GM21447 (cell line): Measurements from ENCODE around the gene CYP27C1.
"Not testable (repeated sequence)": the region's sequence is repeated elsewhere in the genome, so short reads cannot be mapped to it uniquely, and the experiment has no call there.

Experiments used
- ATAC-seq: cut with Tn5 transposase; IDR thresholded peaks from one replicate; pipeline ENCODE4 v1.9.1; 2021; ENCODE audit not compliant: unreplicated experiment

CYP27C1 gene, protein sequence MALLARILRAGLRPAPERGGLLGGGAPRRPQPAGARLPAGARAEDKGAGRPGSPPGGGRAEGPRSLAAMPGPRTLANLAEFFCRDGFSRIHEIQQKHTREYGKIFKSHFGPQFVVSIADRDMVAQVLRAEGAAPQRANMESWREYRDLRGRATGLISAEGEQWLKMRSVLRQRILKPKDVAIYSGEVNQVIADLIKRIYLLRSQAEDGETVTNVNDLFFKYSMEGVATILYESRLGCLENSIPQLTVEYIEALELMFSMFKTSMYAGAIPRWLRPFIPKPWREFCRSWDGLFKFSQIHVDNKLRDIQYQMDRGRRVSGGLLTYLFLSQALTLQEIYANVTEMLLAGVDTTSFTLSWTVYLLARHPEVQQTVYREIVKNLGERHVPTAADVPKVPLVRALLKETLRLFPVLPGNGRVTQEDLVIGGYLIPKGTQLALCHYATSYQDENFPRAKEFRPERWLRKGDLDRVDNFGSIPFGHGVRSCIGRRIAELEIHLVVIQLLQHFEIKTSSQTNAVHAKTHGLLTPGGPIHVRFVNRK

DNA sequence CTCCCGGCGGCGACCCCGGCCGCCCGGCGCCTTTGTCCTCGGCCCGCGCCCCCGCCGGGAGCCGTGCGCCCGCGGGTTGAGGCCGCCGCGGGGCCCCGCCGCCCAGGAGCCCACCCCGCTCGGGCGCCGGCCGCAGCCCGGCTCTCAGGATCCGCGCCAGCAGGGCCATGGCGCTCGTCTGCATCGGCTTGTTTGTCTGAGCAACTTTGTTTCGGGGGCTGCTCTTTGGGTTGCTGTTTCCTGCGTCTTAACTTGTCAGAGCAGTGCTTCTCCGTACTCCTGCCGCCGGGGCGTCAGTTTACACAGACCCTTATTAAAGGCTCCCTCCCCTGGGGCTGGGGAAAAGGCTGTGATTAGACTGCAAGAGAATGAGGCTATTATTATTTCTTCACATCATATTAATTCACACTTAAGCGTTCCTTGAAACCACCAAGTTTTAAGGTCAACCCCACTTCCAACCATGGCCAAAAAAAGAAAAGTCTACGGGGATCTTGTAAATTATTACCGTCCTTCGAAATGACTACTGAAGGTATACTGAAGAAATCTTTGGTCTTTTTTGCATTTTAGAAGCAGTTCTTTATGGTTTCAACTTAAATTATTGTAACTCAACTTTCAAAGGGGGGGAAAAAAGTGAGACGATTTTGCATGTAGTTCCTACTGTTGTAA, at the start of gene CYP27C1:
Gene CYP27C1 (minus strand): TSS at position 198 of the 666 bp plus-strand sequence. CDS start 29 bp downstream, at position 169.
- ATAC-seq, result no peak

DNA sequence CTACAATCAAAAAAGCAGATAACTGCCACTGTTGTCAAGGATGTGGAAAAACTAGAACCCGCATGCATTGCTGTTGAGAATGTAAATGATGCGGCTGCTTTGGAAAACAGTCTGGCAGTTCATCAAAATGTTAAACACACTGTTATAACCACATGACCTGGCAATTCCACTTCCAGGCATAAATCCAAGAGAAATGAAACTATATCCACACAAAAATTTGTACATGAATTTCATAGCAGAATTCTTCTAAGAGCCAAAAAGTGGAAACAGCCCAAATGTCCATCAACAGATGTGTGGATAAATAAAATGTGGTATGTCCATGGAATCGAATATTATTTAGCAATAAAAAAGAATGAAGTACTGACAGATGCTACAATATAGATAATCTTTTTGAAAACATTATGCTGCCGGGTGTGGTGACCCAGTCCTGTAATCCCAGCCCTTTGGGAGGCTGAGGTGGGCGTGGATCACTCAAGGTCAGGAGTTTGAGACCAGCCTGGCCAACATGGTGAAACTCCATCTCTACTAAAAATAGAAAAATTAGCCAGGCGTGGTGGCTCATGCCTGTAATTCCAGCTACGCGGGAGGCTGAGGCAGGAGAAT, 41.8 kb upstream of the CYP27C1 start:
- no peak for ATAC-seq

DNA sequence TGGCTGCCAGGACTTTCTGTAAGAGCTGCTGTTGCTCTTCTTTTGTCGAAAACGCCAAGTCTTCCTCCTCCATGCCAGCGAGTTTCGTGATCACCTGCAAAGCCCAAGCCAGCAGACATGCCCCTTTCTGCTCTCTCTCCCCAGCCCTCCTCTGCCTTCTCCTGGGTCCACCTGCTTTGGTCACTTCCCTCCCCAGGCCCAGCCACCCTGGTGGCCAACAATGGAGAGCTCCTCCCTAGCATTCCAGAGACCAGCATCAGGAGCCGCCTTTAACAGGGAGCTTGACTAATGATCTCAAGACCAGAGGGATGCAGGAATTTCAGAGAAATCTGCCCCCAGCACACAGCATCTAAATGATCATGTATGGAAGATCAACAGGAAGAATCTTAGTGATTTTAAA, 39.3 kb upstream of the CYP27C1 start:
- no peak for ATAC-seq

DNA sequence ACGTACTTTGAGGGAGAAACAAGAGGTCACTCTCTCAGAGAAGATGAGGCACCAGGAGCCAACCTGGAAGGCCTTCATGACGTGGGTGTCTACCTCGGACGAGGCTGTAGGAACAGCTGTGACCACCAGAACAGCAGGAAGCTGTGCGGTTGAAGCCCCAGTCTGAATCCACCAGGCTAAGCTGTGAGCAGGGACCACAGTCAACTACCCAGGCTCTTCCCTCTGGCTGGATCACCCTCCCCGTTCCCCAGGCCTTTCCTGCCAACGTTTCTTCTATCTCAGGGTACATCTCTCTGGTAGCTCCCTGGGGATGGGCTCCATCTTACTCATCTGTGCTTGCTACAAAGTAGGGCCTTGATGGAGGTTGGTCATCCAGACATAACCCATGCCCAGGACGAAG, 36.8 kb upstream of the CYP27C1 start:
- ATAC-seq, result no peak

DNA sequence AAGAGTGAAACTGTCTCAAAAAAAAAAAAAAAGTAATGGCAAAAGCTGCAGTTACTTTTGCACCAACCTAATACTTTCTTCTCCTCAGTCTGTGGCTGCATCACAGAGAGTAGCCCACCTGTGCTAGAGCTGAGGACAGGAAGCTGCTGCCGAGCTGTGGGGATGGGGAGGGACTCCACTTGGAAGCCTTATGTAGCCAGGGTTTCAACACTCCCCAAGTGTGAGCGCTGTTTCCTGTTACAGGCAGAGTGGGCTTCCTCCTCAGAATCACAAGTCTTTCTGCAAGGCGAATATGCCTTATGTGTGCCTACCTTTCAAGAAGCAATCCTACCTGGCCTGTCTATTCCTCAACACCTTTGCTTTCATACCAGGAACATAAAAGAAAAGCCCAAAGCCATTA, 36.3 kb upstream of the CYP27C1 start:
- no peak for ATAC-seq

DNA sequence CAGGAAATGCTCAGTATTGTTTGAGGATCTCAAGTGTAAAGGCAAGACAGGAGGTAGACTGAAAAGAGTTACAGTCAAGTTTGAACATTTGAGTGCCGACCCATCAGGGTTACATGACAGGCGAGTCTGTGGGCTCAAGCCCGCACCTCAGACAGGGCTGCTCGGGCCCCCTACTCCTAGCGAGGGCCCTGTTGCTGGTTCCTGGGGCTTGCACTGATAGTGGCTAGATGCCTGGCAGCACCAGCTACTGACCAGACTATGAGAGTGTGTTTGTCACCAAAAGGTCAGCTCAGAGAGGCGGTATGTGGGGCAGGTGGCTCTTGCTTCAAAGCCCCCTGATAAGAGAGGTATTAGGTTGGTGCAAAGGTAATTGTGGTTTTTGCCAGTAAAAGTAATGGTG, 35.6 kb upstream of the CYP27C1 start:
- ATAC-seq, result no peak

DNA sequence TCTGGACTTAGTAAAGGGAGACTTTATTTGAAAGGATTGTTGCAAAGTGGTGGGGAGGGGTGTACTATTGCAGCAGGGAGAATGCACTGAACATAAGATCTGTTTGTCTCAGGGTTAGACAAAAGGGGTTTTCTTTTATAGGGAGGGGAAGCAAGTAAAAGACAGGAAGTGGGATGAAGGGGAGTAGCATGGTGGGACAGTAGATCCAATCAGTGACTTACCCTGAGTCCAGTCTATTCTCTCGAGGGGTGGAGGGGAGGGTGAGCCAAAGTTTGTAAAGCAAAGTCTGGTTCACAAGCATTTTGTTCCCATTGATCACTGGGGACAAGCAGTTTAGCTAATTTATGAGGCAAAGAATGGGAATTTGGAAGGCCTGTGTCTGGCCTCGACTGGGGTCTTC, 35.0 kb upstream of the CYP27C1 start:
- ATAC-seq, result no peak

DNA sequence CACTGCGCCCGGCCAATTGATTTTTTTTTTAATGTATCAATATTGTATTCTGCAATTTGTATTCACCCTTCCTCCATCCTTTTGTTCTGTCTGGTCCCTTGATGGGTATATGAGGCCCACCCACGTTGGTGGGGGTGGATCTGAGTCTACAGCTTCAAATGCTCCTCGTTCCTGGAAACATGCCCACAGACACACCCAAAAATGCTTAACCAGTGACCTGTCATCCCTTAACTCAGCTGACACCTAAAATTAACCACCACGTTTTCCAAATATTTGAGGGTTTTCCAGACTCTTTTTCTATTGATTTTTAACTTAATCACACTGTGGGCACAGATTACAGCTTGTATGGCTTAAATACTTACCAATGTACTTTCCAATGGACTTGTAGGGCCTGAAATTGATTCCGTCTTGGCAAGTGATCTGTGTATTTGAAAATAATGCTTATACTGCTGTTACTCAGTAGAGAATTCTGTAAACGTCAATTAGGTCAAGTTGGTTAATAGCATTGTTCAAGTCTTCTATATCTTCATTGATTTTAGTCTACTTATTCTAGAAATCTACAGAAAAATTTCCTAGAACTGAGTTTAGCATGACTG, 34.4 kb upstream of the CYP27C1 start:
- no peak for ATAC-seq

DNA sequence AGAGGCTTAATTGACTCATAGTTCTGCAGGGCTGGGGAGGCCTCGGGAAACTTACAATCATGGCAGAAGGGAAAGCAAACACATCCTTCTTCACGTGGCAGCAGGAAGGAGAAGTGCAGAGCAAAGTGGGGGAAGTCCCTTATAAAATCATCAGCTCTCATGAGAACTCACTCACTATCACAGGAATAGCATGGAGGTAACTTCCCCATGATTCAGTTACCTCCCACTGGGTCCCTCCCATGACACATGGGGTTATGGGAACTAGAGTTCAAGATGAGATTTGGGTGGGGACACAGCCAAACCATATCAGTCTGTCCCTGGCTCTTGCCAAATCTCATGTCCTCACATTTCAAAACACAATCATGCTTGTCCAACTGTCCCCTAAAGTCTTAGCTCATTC, 21.1 kb upstream of the CYP27C1 start:
- not testable (repeated sequence) for ATAC-seq

DNA sequence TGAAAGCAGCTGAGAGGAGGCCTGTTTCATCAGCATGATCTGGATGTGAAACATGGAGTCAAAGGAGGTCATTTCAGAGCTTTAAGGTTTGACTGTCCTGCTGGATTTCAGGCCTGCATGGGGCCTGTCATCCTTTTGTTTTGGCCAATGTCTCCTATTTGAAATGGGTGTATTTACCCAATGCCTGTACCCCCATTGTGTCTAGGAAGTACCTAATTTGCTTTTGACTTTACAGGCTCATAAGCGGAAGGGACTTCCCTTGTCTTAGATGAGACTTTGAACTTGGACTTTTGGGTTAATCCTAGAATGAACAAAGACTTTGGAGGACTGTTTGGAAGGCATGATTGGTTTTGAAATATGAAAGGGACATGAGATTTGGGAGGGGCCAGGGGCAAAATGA, 19.3 kb upstream of the CYP27C1 start:
- ATAC-seq, result no peak

DNA sequence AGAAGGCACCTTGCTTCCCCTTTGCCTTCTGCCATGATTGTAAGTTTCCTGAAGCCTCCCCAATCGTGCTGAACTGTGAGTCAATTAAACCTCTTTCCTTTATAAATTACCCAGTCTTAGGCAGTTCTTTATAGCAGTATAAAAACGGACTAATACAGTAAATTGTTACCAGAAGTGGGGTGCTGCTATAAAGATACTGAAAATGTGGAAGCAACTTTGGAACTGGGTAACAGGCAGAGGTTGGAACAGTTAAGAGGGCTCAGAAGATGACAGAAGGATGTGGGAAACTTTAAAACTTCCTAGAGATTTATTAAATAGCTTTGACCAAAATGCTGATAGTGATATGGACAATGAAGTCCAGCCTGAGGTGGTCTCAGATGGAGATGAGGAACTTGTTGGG, 17.7 kb upstream of the CYP27C1 start:
- not testable (repeated sequence) for ATAC-seq

DNA sequence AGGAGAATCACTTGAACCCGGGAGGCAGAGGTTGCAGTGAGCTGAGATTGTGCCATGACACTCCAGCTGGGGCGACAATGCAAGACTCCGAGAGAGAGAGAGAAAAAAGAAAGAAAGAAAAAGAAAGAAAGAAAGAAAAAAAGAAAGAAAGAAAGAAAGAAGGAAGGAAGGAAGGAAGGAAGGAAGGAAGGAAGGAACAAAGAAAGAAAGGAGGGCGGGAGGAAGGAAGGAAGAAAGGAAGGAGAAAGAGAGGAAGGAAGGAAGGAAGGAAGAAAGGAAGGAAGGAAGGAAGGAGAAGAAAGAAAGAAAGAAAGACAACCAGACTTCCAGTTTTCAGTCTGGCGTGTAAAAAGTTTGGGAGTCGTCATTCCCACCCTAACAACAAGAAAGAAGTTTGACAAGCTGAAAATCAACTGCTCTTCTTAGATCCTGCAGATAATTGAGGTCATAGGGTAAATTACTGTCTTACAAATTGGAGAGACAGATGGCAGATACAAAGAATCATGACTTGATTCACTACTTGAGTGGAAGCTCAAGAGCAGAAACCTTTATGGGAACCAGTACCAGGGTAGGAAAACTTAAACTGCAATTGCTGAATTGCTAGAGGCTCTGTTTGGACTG, 15.1 kb upstream of the CYP27C1 start:
- no peak for ATAC-seq

DNA sequence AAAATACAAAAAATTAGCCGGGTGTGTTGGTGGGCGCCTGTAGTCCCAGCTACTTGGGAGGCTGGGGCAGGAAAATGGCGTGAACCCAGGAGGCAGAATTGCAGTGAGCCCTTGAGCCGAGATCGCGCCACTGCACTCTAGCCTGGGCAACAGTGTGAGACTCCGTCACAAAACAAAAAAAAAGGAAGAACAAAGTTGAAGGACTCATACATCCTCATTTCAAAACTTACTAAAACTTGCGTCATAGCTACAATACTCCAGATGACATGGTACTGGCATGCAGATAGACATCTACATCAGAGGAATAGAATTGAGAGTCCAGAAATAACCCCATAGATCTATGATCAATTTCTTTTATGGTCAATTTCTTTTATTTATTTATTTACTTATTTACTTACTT, 13.6 kb upstream of the CYP27C1 start:
- no peak for ATAC-seq

DNA sequence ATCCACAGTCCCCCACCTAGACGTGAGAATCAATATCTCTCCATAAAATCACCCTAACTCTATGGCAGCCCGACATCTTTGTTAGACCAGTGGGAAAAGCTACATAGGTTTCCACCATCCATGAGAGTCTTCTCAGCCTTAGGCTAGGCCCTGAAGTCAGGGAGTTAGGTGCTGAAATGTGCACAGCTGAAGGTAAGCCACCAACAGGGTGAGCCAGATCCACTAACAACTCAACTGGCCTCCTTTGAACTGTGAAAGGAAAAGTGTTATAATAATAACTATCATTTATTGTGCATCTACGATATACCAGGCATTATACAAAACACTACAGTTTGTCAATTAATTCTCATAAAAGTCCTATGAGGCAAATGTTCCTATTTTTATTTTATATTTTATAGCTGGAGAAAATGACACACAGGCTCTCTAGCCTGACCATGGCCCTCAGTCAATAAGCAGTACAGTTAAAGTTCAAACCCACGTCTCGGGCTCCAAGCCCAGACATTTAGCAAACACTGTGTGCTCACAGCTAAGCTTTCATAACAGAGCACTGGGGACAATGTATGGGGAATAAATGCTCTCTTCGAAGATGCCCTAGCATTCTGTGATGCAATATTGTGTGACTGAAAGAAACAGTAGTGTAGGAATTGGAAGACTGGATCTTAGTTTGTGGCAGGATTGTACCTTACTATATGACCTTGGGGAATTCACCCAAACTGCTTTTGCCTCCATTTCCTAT, 11.2 kb upstream of the CYP27C1 start:
- ATAC-seq, result no peak

DNA sequence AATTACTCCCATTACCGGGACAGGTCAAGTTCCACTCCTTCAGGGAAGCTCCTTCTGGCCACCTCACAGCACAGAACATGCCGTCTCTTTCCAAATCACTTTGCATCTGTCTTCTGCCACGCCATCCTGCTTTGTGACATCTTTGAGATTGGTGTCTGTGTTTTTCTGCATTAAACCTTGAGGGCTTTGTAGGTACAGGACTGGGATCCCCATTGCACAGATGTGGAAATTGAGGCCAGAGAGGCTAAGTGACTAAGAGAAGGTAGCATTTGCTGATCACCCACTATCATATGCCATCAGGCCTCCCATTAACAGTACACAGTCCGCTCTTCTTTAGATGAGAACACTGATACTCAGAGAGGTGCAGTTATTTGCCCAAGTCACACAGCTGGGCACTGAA, 9.5 kb upstream of the CYP27C1 start:
- no peak for ATAC-seq

DNA sequence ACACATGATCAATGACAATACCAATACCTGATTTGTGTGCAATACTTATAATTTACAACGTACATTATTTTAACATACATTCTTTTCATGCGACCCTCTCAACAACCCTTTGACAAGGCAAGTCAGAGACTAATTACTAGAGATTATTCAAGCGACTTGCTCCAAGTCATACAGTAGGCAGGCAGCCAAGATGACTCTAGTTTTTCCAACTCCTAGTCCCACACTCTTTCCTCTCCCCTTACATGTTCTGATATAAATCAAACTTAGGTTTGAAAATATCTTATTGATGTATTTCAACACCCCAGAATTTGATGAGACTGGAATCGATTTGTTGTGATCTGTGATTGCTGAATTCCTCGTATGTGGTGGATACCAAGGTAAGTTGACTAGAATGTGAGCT, 8.0 kb upstream of the CYP27C1 start:
- ATAC-seq, result no peak

DNA sequence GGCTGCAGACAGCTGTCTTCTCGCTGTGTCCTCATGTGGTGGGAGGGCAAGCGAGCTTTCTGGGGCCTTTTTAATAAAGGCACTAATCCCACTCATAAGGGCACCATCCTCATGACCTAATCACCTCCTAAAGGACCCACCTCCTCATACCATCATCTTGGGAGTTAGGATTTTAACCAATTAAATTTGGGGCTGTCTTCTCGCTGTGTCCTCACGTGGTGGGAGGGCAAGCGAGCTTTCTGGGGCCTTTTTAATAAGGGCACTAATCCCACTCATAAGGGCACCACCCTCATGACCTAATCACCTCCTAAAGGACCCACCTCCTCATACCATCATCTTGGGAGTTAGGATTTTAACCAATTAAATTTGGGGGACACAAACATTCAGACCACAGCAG, 7.2 kb upstream of the CYP27C1 start:
- ATAC-seq, result not testable (repeated sequence)

DNA sequence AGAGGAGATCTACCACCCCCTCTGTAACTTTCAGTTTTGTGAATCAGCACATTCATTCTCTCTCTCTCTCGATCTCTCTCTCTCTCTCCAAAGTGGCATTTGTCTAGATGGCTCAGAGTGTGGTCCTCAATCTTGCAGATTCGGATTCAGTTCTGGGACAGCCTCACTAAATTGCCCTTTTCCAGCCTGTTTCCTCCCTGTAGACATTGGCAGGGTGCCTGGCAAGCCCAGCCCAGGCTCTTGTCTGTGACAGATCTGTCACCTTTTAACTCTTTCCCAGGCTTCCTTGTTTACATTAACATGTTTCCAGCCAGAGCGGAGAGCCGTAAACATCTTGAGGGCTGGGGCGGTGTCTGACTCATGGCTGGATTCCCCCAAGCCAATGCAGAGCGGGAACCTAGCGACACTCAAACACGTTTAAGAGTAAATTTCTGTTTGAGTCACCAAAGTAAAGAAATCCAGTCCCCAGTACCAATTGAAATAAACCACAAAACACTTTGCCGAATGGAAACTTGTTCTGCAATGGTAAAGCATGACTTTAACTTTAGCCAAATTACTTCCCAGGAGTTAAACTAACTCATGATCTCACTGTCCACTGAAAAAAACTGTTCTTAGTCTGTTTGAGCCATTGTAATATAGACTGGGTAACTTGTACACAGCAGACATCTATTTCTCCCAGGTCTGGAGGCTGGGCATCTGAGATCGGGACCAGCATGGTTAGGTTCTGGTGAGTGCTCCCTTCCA, 6.6 kb upstream of the CYP27C1 start:
- ATAC-seq, result peak; percentile 74

DNA sequence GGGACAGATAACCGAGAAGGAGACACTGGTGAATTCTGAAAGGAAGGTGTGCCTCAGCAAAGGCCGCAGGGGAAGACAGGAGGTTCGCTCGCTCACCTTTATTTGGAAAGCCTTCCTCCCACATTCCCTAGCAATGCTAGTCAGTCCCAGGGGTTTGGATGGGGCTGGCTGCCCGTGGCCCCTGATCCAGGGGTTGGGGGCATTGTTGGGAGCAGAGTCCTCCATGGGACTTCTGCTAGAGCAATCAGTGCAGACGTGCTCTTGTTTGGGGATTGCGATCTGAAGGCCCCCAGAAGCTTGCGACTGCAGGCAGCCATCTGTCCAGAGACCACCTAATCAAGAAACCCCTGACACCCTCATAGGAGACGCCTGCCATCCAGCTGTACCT, 6.0 kb upstream of the CYP27C1 start:
- no peak for ATAC-seq
